ENCODE measurements around the gene FCAMR.

The FCAMR gene

DNA sequence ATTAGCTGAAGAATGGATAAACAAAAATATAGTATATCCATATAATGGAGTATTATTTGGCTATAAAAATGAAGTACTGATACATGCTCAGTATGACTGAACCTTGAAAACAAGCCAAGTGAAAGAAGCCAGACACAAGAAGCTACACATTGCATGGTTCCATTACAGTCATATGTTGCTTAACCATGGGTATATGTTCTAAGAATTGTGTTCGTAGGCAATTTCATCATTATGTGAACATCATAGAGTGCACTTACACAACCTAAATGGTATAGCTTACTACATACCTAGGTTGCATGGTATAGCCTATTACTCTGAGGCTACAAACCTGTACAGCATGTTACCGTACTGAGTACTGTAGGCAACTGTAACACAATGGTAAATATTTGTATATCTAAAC lies 28.6 kb upstream of the FCAMR start:
- DNase-seq = no peak

- no peak for DNase-seq
Observed at GRCh38 chr1:206992790-206993189, 22.5 kb upstream of the FCAMR start.

- DNase-seq = no peak
Observed at GRCh38 chr1:206987873-206988272, 17.6 kb upstream of the FCAMR start.

DNA sequence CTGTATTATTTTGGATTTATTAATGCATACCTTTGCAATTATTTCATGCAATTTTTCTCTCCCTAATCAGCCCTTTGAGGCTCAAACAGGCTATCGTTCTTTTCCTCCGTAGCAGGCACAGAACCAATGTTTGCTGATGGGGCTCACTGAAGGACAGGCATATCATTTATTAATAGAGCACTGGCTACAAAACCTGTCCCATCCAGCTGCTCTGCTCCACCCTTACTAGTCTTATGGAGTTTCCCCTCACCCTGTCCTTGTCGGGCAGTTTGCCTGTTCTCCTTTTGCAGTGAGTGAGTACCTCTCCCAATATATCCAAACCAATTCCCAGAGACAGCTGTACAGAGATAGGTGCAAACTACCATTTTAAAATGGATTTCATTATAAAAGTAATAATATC lies 16.6 kb upstream of the FCAMR start:
- DNase-seq = no peak

GRCh38 chr1:206986402-206986801 lies 16.1 kb upstream of the FCAMR start:
- no peak for DNase-seq

GRCh38 chr1:206985162-206985749 lies 15.0 kb upstream of the FCAMR start:
- no peak for DNase-seq

GRCh38 chr1:206982216-206982615 lies 12.0 kb upstream of the FCAMR start:
- peak; percentile 40 to 67 for DNase-seq

DNA sequence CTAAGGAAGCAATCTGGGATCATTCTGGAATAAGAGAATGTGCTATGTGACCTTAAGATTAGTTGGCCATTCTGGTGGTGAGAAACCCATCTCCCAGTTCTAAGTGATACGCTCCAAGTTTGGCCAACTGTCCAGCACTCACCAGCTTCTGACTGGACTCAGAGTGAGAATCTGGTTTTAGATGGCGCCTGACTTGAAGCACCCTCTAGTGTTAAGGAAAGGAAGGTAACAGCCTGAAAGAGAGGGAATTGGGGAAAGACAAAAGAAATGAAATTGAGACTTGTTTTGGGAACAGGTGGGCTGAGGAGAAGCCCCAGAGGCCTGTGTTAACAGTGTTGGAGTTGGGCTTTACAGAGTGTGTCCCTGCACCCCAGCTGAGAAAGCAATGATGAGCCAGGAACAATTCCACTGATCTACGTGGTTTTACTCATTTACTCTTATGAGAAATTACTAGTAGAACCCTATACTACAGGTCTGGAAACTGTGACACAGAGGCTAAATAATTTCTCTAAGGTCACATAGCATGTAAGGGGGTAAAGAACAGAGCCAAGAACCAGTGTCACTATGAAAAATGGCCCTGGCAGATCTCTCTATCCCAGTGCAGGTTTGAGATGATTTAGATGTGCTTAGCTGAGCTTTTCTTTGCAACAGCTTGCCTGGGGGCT lies 9.3 kb upstream of the FCAMR start:
- DNase-seq = peak; percentile 13 to 43

DNA sequence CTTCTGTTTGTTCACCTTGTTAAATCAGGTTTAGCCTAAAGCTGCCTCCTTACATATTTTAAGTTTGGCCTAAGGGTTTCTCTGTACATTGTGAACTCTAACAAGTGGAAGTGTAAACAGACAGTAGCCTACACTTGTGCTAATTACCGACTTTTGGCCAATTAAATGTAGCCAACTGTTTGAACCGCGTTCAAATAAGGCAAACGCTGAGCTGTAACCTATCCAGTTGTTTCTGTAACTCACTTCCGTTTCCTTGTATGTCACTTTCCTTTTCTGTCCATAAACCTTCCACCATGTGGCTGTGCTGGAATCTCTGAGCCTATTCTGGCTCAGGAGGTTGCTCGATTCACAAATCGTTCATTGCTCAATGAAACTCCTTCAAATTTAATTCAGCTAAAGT lies 8.0 kb upstream of the FCAMR start:
- DNase-seq = no peak

DNA sequence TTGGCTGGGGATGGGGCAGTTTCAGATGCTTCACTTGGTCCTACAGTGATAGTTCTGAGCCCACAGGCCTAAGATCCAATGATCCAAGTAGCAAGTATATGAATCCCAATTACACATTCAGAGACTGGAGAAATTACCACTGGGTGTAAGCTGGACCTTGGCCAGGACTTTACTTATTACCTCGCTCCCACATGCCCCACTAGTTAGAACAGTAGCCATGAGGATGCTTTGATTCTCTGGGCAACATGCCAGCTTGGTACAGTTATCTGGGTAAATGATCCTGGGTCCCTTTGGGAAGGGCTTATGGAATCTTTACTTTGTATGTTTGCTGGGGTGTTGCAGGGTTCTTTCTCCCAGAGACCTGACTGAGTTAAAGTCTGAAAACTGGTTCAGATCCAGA lies 5.0 kb upstream of the FCAMR start:
- peak in 1 of 2 experiments; percentile 10 for DNase-seq

DNA sequence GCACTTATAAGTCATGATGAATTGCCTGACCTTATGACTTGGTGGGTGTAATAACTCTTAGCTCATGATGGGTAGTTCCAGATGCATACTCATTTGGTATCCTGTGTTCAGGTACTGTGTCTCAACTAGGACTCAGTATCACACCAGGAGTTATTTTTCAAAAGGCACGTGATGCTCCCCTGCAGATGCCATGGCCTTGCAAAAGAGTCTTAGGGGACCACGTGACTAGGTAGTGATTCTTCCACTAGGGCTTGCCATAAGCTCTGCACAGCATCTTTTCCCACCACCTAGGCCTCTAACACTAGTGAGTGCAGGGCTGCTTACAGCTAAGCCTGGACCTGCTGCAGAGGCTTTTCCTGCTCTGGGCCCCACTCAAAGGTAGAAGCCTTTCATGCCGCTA lies 3.9 kb upstream of the FCAMR start:
- DNase-seq = no peak

DNA sequence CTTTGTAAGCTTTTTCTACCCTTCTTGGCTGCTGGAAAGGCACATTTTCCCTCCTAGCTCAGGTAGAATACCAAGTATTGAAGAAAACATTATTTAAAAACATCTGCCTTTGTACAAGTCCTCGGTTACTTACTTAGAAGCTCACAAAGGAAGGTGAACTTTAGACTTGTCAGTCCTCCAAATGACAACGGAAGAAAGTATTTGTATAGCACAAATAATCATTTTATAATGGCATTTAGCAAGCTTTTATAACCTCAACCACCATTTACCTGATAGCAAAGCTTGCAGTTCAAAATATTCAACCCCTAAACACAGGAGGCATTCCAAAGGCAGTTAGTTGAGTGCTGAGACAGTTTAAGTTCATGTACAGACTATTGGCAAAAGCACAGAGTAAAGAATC lies 2.5 kb upstream of the FCAMR start:
- DNase-seq = no peak

DNA sequence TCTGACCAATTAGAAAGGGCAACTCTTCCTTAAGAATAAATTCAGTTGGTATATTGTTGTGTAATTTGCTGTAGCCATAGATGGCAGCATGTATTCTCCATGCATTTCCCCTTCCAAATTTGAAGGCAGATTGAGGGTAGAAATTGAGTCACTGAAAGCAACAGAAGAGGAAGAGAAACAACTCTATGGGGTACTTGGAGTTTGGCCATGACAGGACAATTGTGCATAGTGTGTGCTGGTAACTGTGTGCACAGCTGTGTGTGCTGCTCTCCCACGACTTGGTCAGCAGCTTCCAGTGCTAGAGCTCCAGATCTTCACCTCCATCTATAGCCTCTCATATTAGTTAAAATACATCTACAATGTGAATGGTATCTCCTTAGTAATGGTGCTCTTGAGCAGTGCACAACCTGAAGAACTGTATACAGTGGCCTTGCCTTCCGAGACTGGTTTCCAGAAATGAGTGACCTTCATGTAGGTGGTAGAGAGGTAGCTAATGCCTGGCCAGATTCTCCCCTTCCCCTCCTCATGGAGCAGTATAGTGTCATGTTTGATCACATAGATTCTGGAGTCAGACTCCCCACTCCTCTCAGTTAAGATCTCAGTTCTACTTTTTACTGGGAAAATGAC lies 882 bp upstream of the FCAMR start:
- DNase-seq = no peak

DNA sequence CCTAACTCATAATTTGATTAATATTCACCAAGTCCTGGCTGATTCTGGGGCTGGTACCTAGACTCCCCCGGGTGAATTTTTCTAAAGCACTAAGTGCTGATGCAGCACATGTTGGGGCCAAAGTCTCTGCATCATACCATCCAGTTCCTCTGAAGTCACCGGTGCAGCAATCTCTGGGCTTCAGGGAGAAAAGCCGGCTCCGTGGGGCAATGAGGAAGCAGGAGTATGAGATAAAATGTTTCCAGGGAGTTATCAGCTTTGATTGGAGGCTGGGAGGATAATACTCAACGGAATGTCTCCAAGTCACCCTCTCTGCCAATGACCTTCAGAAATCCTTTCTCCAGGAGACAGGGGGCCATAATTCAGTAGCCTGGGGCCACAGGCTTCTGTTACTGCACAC lies 1.2 kb downstream of the FCAMR start:
- no peak for DNase-seq

DNA sequence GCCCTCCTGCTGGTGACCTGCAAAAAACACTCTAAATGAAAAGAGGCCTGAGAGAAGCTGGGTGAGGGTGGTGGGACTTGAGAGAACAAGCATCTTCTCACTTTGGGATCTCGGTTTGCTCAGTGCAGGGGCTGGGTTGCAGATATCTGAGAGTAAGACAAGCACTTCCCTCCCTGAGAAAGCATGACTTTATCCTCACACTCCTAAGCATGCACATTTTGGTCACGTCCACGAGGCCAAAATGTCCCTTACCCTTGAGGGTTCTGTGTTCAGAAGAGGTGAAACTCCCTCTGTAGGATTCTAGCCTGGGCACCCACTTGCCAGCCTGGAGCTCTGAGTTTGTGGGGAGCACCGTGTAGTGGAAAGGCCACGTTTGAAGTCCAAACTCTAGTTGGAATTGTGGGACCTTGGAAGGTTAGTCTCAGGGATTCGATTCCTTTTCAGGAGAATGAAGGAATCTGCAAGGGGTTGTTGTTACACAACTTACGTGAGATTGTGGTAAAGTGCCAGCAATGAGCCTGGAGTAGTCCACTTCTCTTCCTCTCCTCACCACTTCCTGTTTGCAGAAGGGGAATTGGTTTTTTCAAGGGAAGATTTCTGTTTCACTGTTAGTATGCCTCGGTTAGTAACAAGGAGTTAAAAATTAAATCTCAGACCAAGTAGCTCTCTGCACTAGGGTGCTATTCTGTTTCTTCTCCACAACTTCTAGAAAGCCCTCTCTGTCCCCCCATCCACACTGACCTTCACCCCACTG lies 3.0 kb downstream of the FCAMR start:
- DNase-seq = no peak

- DNase-seq = no peak
Observed at GRCh38 chr1:206965781-206966180, 4.5 kb downstream of the FCAMR start.

DNA sequence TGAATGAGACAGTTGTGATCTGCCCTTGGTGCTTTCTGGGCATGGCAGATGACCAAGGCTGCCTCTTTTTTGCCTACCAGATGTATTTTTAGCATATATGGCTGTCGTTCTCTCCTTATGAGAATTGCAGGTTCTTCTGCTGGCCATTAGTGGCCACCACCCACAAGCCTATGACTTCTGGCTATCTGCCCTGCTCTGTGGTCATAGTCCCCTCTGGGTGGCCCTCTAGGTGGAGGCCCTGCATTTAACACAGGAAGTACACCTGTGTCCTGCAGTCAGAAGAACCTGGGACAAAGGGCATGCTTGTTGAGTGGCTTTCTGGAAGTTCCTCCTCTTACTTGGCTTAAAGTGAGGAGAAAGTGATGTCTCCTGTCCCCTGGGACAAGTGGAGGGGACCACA lies 6.5 kb downstream of the FCAMR start:
- no peak for DNase-seq

- no peak for DNase-seq
Observed at GRCh38 chr1:206963119-206963712, 7.0 kb downstream of the FCAMR start.

- no peak for DNase-seq
Observed at GRCh38 chr1:206962272-206962671, 8.0 kb downstream of the FCAMR start.

DNA sequence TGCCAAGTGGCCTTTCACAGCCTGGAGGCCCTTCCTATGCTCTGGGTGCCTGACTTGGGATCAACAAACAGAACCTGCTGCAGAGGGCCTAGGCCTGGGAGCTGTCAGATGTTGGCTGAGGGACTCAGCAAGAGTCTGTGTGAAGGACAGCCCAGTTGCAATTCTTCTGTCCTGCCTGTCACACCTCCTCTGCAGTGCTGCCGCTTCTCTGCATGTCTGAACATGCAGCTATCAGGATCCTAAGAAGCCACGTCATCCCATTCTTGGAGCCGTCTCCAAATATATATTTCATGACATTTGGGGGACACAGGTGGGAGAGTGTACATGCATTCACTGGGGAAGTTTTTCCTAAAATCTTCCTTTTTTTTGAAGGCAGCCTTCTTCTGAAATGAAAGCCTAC lies 8.6 kb downstream of the FCAMR start:
- no peak for DNase-seq

- no peak for DNase-seq
Observed at GRCh38 chr1:206960676-206961386, 9.4 kb downstream of the FCAMR start.

- DNase-seq = no peak
Observed at GRCh38 chr1:206958144-206958543, 12.1 kb downstream of the FCAMR start.

- no peak for DNase-seq
Observed at GRCh38 chr1:206957639-206958038, 12.6 kb downstream of the FCAMR start.

Measured in NCI-H524 (cell line).